ENCODE measurements around the gene TSPAN18.

TSPAN18 gene

GRCh38 chr11:44831605-44832394 is 105.0 kb downstream of the TSPAN18 start:
- no peak for DNase-seq

- DNase-seq = no peak
These were observed 105.7 kb downstream of the TSPAN18 start for GRCh38 chr11:44832452-44832851.

- no peak for DNase-seq
These were observed 106.6 kb downstream of the TSPAN18 start for GRCh38 chr11:44833221-44833876.

GRCh38 chr11:44833877-44834452 is 107.2 kb downstream of the TSPAN18 start:
- DNase-seq = no peak

- DNase-seq = no peak
These were observed 108.1 kb downstream of the TSPAN18 start for GRCh38 chr11:44834846-44835245.

- DNase-seq = no peak
These were observed 108.5 kb downstream of the TSPAN18 start for GRCh38 chr11:44835296-44835695.

- no peak for DNase-seq
These were observed 109.2 kb downstream of the TSPAN18 start for GRCh38 chr11:44835938-44836337.

GRCh38 chr11:44837661-44838060 is 110.9 kb downstream of the TSPAN18 start:
- no peak for DNase-seq

GRCh38 chr11:44839458-44840084 is 112.8 kb downstream of the TSPAN18 start:
- no peak for DNase-seq

GRCh38 chr11:44840085-44840478 is 113.3 kb downstream of the TSPAN18 start:
- no peak for DNase-seq

GRCh38 chr11:44840521-44841251 is 113.9 kb downstream of the TSPAN18 start:
- DNase-seq = no peak

- DNase-seq = no peak
These were observed 115.5 kb downstream of the TSPAN18 start for GRCh38 chr11:44842220-44842619.

- no peak for DNase-seq
These were observed 120.1 kb downstream of the TSPAN18 start for GRCh38 chr11:44846852-44847251.

- DNase-seq = no peak
These were observed 120.6 kb downstream of the TSPAN18 start for GRCh38 chr11:44847316-44847715.

- no peak for DNase-seq
These were observed 121.6 kb downstream of the TSPAN18 start for GRCh38 chr11:44848203-44848962.

GRCh38 chr11:44848963-44849350 is 122.2 kb downstream of the TSPAN18 start:
- no peak for DNase-seq

GRCh38 chr11:44849424-44849823 is 122.7 kb downstream of the TSPAN18 start:
- DNase-seq = no peak

GRCh38 chr11:44849922-44850321 is 123.2 kb downstream of the TSPAN18 start:
- DNase-seq = no peak

GRCh38 chr11:44851496-44851895 is 124.7 kb downstream of the TSPAN18 start:
- DNase-seq = no peak

GRCh38 chr11:44852159-44852747 is 125.5 kb downstream of the TSPAN18 start:
- DNase-seq = no peak

GRCh38 chr11:44852952-44853351 is 126.2 kb downstream of the TSPAN18 start:
- no peak for DNase-seq

- DNase-seq = no peak
These were observed 126.9 kb downstream of the TSPAN18 start for GRCh38 chr11:44853666-44854065.
